GM21619 (cell line): ENCODE data around the gene LMAN2.
"Not testable (repeated sequence)": the region's sequence is repeated elsewhere in the genome, so short reads cannot be mapped to it uniquely, and the experiment has no call there.

Experiments
- ATAC-seq: cut with Tn5 transposase; IDR thresholded peaks from one replicate; pipeline ENCODE4 v1.9.1; 2021; ENCODE audit not compliant: unreplicated experiment

Gene LMAN2

GRCh38 chr5:177307544-177308363 lies 43.7 kb downstream of the LMAN2 start:
- no peak for ATAC-seq

- no peak for ATAC-seq
Measured at GRCh38 chr5:177306674-177307543, 44.6 kb downstream of the LMAN2 start.

GRCh38 chr5:177306103-177306640 lies 45.3 kb downstream of the LMAN2 start:
- ATAC-seq = not testable (repeated sequence)

GRCh38 chr5:177304392-177305119 lies 46.9 kb downstream of the LMAN2 start:
- no peak for ATAC-seq

GRCh38 chr5:177303925-177304391 lies 47.5 kb downstream of the LMAN2 start:
- ATAC-seq = no peak

- peak; percentile 59 for ATAC-seq
Measured at GRCh38 chr5:177303121-177303924, 48.1 kb downstream of the LMAN2 start, which contains the start of the genes PRELID1 and RAB24. Gene PRELID1 (plus strand): TSS chr5:177303799. CDS start chr5:177303986, 187 bp downstream. Gene RAB24 (minus strand): TSS chr5:177303719. CDS start chr5:177303288, 431 bp downstream.

GRCh38 chr5:177302354-177303110 lies 48.9 kb downstream of the LMAN2 start:
- no peak for ATAC-seq

GRCh38 chr5:177301503-177302165 lies 49.8 kb downstream of the LMAN2 start:
- ATAC-seq = no peak

GRCh38 chr5:177300951-177301350 lies 50.5 kb downstream of the LMAN2 start:
- ATAC-seq = no peak

- peak; percentile 44 for ATAC-seq
Measured at GRCh38 chr5:177300236-177300880, 51.1 kb downstream of the LMAN2 start.

GRCh38 chr5:177299697-177300096 lies 51.8 kb downstream of the LMAN2 start:
- ATAC-seq = no peak

GRCh38 chr5:177297922-177298321 lies 53.5 kb downstream of the LMAN2 start:
- ATAC-seq = no peak

- no peak for ATAC-seq
Measured at GRCh38 chr5:177296581-177296980, 54.9 kb downstream of the LMAN2 start.

- no peak for ATAC-seq
Measured at GRCh38 chr5:177295924-177296323, 55.5 kb downstream of the LMAN2 start.

- no peak for ATAC-seq
Measured at GRCh38 chr5:177294632-177295031, 56.8 kb downstream of the LMAN2 start.

- no peak for ATAC-seq
Measured at GRCh38 chr5:177293819-177294581, 57.5 kb downstream of the LMAN2 start.

- no peak for ATAC-seq
Measured at GRCh38 chr5:177291735-177292134, 59.7 kb downstream of the LMAN2 start.
